PC-3 (cell line): ENCODE data around the gene KIF5A. TPM values are rescaled to one million over a fixed set of nuclear protein-coding genes. Genes with fewer than 3 reads are reported as not detected.
"Not testable (repeated sequence)": the region's sequence is repeated elsewhere in the genome, so short reads cannot be mapped to it uniquely, and the experiment has no call there.

Experiments
- ATAC-seq: fragments of 200-7000 bp; cut with Tn5 transposase; 2 replicates; pipeline ENCODE4 v1.9.1; 2020; ENCODE audit warnings: mild to moderate bottlenecking, moderate library complexity
- BruUV-seq: library from RNA; stranded (reverse); fragments of 400-500 nt; replicated peaks from 2 replicates; lab custom pipeline; 2021; lab: Mats Ljungman, UMichigan
- CTCF ChIA-PET: fragments of 300-600 bp; sonication (Branson Sonifier 250); formaldehyde crosslinking; loops from one replicate; lab custom pipeline; 2022; ENCODE audit warnings: antibody characterized with exemption; lab: Charles Lee
- POLR2A ChIA-PET: fragments of 300-600 bp; sonication (Branson Sonifier 250); formaldehyde crosslinking; loops from one replicate; lab custom pipeline; 2022; ENCODE audit warnings: antibody characterized with exemption; ENCODE audit not compliant: unreplicated experiment; lab: Charles Lee
- DNase-seq: peaks from one replicate; pipeline ENCODE4 v3.0.0-alpha.2; 2015
- H2AFZ ChIP-seq: fragments of 300-600 bp; sonication (generic); 2 replicates; pipeline ENCODE4 v1.6.0; 2016; ENCODE audit warnings: antibody characterized with exemption, low read length
- H3F3A ChIP-seq: fragments of 300-600 bp; sonication (generic); one replicate; pipeline ENCODE4 v1.6.0; 2017; ENCODE audit warnings: antibody characterized with exemption, low read length, control low read depth, mild to moderate bottlenecking; ENCODE audit not compliant: unreplicated experiment
- H3K27ac ChIP-seq: fragments of 300-600 bp; sonication (generic); 2 replicates; pipeline ENCODE4 v1.5.1; 2016; ENCODE audit warnings: mild to moderate bottlenecking, low read length
- H3K27me3 ChIP-seq: fragments of 300-600 bp; sonication (generic); 2 replicates; pipeline ENCODE4 v1.6.1; 2016; ENCODE audit warnings: low read length, mixed read lengths
- H3K36me3 ChIP-seq: fragments of 300-600 bp; sonication (generic); 2 replicates; pipeline ENCODE4 v1.6.1; 2016; ENCODE audit warnings: low read depth, mixed run types, low read length, mixed read lengths
- H3K4me1 ChIP-seq: fragments of 300-600 bp; sonication (generic); 2 replicates; pipeline ENCODE4 v1.5.1; 2016; ENCODE audit warnings: low read length; ENCODE audit not compliant: insufficient read depth
- H3K4me2 ChIP-seq: fragments of 300-600 bp; sonication (generic); 2 replicates; pipeline ENCODE4 v1.6.0; 2016; ENCODE audit warnings: low read length
- H3K4me3 ChIP-seq: fragments of 300-600 bp; sonication (generic); 2 replicates; pipeline ENCODE4 v1.5.1; 2016; ENCODE audit warnings: mild to moderate bottlenecking, low read length, mixed read lengths
- H3K79me2 ChIP-seq: fragments of 300-600 bp; sonication (generic); 2 replicates; pipeline ENCODE4 v1.6.1; 2017; ENCODE audit warnings: low read length, mixed read lengths
- H3K9ac ChIP-seq: fragments of 300-600 bp; sonication (generic); 2 replicates; pipeline ENCODE4 v1.6.0; 2016; ENCODE audit warnings: mild to moderate bottlenecking, low read length
- H3K9me2 ChIP-seq: fragments of 300-600 bp; sonication (generic); replicated peaks from 2 replicates; pipeline ENCODE4 v1.6.1; 2016; ENCODE audit warnings: mixed run types, low read length, mixed read lengths
- H3K9me3 ChIP-seq: fragments of 300-600 bp; sonication (generic); 2 replicates; pipeline ENCODE4 v1.6.1; 2016; ENCODE audit warnings: low read length, mixed read lengths
- H4K20me1 ChIP-seq: fragments of 300-600 bp; sonication (generic); 2 replicates; pipeline ENCODE4 v1.6.1; 2016; ENCODE audit warnings: low read length, mixed read lengths
- CTCF ChIP-seq: fragments of 300-600 bp; sonication (generic); conservative IDR thresholded peaks from 2 replicates; pipeline ENCODE4 v1.5.1; 2017; ENCODE audit warnings: antibody characterized with exemption, low read depth, mild to moderate bottlenecking, low read length
- EZH2 ChIP-seq: fragments of 300-600 bp; sonication (generic); IDR thresholded peaks from one replicate; pipeline ENCODE4 v1.6.1; 2017; ENCODE audit warnings: antibody characterized with exemption, mild to moderate bottlenecking, low read length; ENCODE audit not compliant: unreplicated experiment
- EZH2phosphoT487 ChIP-seq: fragments of 300-600 bp; sonication (generic); IDR thresholded peaks from 2 replicates; pipeline ENCODE4 v1.6.1; 2018; ENCODE audit warnings: mild to moderate bottlenecking, antibody characterized with exemption, low read length, borderline replicate concordance
- intact Hi-C: fragments of 100-400 bp; cut with micrococcal nuclease; formaldehyde crosslinking; loops from 2 replicates; pipeline ENCODE4 v1.9.0; 2023
- total RNA-seq: library from RNA; depleted of rRNA; stranded (reverse); fragments of >200 nt; gene quantifications from 2 replicates; pipeline ENCODE4 v1.2.3, GENCODE V29; 2014

The KIF5A gene
- total RNA-seq, 1 experiment from 2014 or later = not detected

- H3K9me3 ChIP-seq, H3K4me1 ChIP-seq, POLR2A ChIA-PET, H3K27me3 ChIP-seq, H3F3A ChIP-seq, H3K9ac ChIP-seq, H4K20me1 ChIP-seq, H3K4me3 ChIP-seq, intact Hi-C loops, DNase-seq, H3K4me2 ChIP-seq, H3K9me2 ChIP-seq, H3K27ac ChIP-seq, H2AFZ ChIP-seq, H3K79me2 ChIP-seq, ATAC-seq, CTCF ChIA-PET, BruUV-seq: not testable (repeated sequence)
- H3K36me3 ChIP-seq = peaks cover 32% of the 10 kb centered on the region
These were observed 42.0 kb upstream of the KIF5A start for GRCh38 chr12:57507796-57508195.

- no peaks in the 10 kb centered on the region for H3F3A ChIP-seq
- ATAC-seq (no peak), DNase-seq (no peak)
- BruUV-seq = no TSS peak
- CTCF ChIA-PET = no interaction called here
- H3K9me2 ChIP-seq = no peaks in the 10 kb centered on the region
- H2AFZ ChIP-seq = no peak overlapping the region
- intact Hi-C loops = no loop called here
- H3K36me3 ChIP-seq = peaks cover 48% of the 10 kb centered on the region
- no peak overlapping the region for H3K9ac ChIP-seq
- H3K4me2 ChIP-seq = no peak overlapping the region
- no peaks in the 10 kb centered on the region for H3K4me1 ChIP-seq
- no peak for TF ChIP-seq CTCF
- no peak for TF ChIP-seq EZH2phosphoT487
- no peak for TF ChIP-seq EZH2
- H3K4me3 ChIP-seq = no peak overlapping the region
- H4K20me1 ChIP-seq = no peaks in the 10 kb centered on the region
- no peaks in the 10 kb centered on the region for H3K27me3 ChIP-seq
- no peak overlapping the region for H3K27ac ChIP-seq
- POLR2A ChIA-PET = interaction anchor here (0.6 kb wide), 1 partner anchor 202 kb away, joined by 5 read pairs; no protein-coding TSS in a partner anchor
- no peaks in the 10 kb centered on the region for H3K9me3 ChIP-seq
- H3K79me2 ChIP-seq = no peaks in the 10 kb centered on the region
These were observed 38.7 kb upstream of the KIF5A start for GRCh38 chr12:57511161-57511560.

GRCh38 chr12:57511588-57512325 lies 38.1 kb upstream of the KIF5A start:
- CTCF ChIA-PET = no interaction called here
- H3K4me3 ChIP-seq = no peak overlapping the region
- no peak overlapping the region for H3K9ac ChIP-seq
- no peak for TF ChIP-seq CTCF
- no peak for TF ChIP-seq EZH2
- no peak for TF ChIP-seq EZH2phosphoT487
- H3K4me2 ChIP-seq = no peak overlapping the region
- no peak overlapping the region for H2AFZ ChIP-seq
- intact Hi-C loops = no loop called here
- no peaks in the 10 kb centered on the region for H3K27me3 ChIP-seq
- peaks cover 54% of the 10 kb centered on the region for H3K36me3 ChIP-seq
- no peaks in the 10 kb centered on the region for H3K9me2 ChIP-seq
- no peak for ATAC-seq
- H3K27ac ChIP-seq = no peak overlapping the region
- H3K79me2 ChIP-seq = peaks cover under 1% of the 10 kb centered on the region; the same call in 1 of the 2 replicates
- POLR2A ChIA-PET = interaction anchor here (0.6 to 0.7 kb wide), 2 partner anchors 36 to 203 kb away, joined by 4 to 5 read pairs; no protein-coding TSS in a partner anchor
- no peaks in the 10 kb centered on the region for H3F3A ChIP-seq
- no peaks in the 10 kb centered on the region for H3K9me3 ChIP-seq
- H3K4me1 ChIP-seq = no peaks in the 10 kb centered on the region
- H4K20me1 ChIP-seq = 0 out of 2 replicates have a peak, but pooled peaks cover under 1% of the 10 kb centered on the region
- BruUV-seq = no TSS peak
- DNase-seq = no peak
